HepG2 (cell line): ENCODE results near the gene HBB. TPM values are rescaled to one million over a fixed set of nuclear protein-coding genes. Genes with fewer than 3 reads are reported as not detected.

Experiments
- ATAC-seq: fragments of 200-7000 bp; cut with Tn5 transposase; 3 replicates; pipeline ENCODE4 v1.9.1; 2020; ENCODE audit warnings: mild to moderate bottlenecking, moderate library complexity
- BruUV-seq: library from RNA; stranded (reverse); fragments of 400-500 nt; replicated peaks from 2 replicates; lab custom pipeline; 2021; lab: Mats Ljungman, UMichigan
- CTCF ChIA-PET: fragments of 300-600 bp; formaldehyde crosslinking; extraction: SDS; loops from one replicate; lab custom pipeline; 2021; ENCODE audit warnings: low total read pairs, inconsistent platforms, low intra/inter-chr PET ratio; lab: Yijun Ruan, JAX
- POLR2A ChIA-PET: fragments of 350-600 bp; sonication (Branson Sonifier 250); formaldehyde crosslinking; loops from one replicate; lab custom pipeline; 2020; ENCODE audit warnings: antibody characterized with exemption, inconsistent platforms; lab: Yijun Ruan, JAX
- DNase-seq: peaks from one replicate; pipeline ENCODE4 v3.0.0-alpha.2; 2015; ENCODE audit warnings: low spot score
- FAIRE-seq: peaks from 3 replicates; lab custom pipeline; 2011; peaks lifted over from hg19 to GRCh38; lab: Jason Lieb, UNC
- H2AFZ ChIP-seq: one replicate; pipeline ENCODE4 v1.6.1; 2011; ENCODE audit warnings: low read length, inconsistent platforms
- H3K27ac ChIP-seq: fragments of 300-600 bp; 3 replicates; pipeline ENCODE4 v1.8.0; 2011; ENCODE audit warnings: mixed run types, mild to moderate bottlenecking, mixed read lengths, low read length, inconsistent platforms; ENCODE audit not compliant: insufficient read depth; ENCODE audit errors: extremely low read length
- H3K27me3 ChIP-seq, 2 experiments: fragments of 200-600 bp in 1 of 2; 2 replicates in 1 of 2; 3 replicates in 1 of 2; pipeline versions ENCODE4 v1.6.0 to v1.8.0; 2011; ENCODE audit warnings: low read length in 2 of 2, mild to moderate bottlenecking in 2 of 2, moderate library complexity in 2 of 2, inconsistent platforms in 1 of 2; ENCODE audit not compliant: insufficient read depth in 2 of 2, control insufficient read depth in 1 of 2
- H3K36me3 ChIP-seq, 2 experiments: fragments of 200-600 bp in 1 of 2; replicated peaks in 1 of 2; 2 replicates in 1 of 2; 3 replicates in 1 of 2; pipeline versions ENCODE4 v1.5.1 to v1.8.0; 2011; ENCODE audit warnings: low read length in 2 of 2, inconsistent platforms in 1 of 2; ENCODE audit not compliant: insufficient read depth in 2 of 2, control insufficient read depth in 1 of 2
- H3K4me1 ChIP-seq: 2 replicates; pipeline ENCODE4 v1.5.1; 2012; ENCODE audit warnings: low read length, inconsistent platforms; ENCODE audit not compliant: insufficient read depth
- H3K4me2 ChIP-seq: 2 replicates; pipeline ENCODE4 v1.6.0; 2011; ENCODE audit warnings: low read depth, low read length, inconsistent platforms
- H3K4me3 ChIP-seq, 3 experiments: fragments of 200-600 bp in 1 of 3; sonication (generic), shearing (Covaris generic) in 1 of 3; replicated peaks in 1 of 3; 2 replicates each; pipeline ENCODE4 v1.5.1; 2011 to 2016; ENCODE audit warnings: low read length in 3 of 3, inconsistent platforms in 2 of 3, low read depth in 2 of 3, mild to moderate bottlenecking in 2 of 3, control low read depth in 1 of 3, mixed read lengths in 1 of 3; ENCODE audit not compliant: insufficient read depth in 1 of 3
- H3K79me2 ChIP-seq: one replicate; pipeline ENCODE4 v1.6.1; 2011; ENCODE audit warnings: low read length, inconsistent platforms; ENCODE audit not compliant: insufficient read depth
- H3K9ac ChIP-seq: 2 replicates; pipeline ENCODE4 v1.6.0; 2011; ENCODE audit warnings: mild to moderate bottlenecking, low read depth, low read length, inconsistent platforms; ENCODE audit not compliant: insufficient read depth
- H3K9me3 ChIP-seq: 2 replicates; pipeline ENCODE4 v1.5.1; 2012; ENCODE audit warnings: mild to moderate bottlenecking, low read length
- H4K20me1 ChIP-seq: 2 replicates; pipeline ENCODE4 v1.6.0; 2011; ENCODE audit warnings: inconsistent platforms, mild to moderate bottlenecking, low read length, moderate library complexity; ENCODE audit not compliant: insufficient read depth
- FOXC1 ChIP-seq: sonication (generic); formaldehyde crosslinking; IDR thresholded peaks from 2 replicates; pipeline ENCODE4 v1.8.0; 2022; ENCODE audit warnings: mild to moderate bottlenecking, missing genetic modification reagents, borderline replicate concordance
- HOMEZ ChIP-seq: IDR thresholded peaks from 2 replicates; pipeline ENCODE4 v1.6.1; 2016; ENCODE audit warnings: low read depth
- IKZF1 ChIP-seq: fragments of 450-650 bp; IDR thresholded peaks from 2 replicates; pipeline ENCODE4 v1.7.1; 2016
- NR3C1 ChIP-seq: sonication (generic); formaldehyde crosslinking; IDR thresholded peaks from 2 replicates; pipeline ENCODE4 v1.4.0; 2020; ENCODE audit warnings: missing genetic modification reagents
- PRDM15 ChIP-seq: sonication (generic); formaldehyde crosslinking; IDR thresholded peaks from 2 replicates; pipeline ENCODE4 v1.4.0; 2020; ENCODE audit warnings: missing genetic modification reagents
- RFXANK ChIP-seq: IDR thresholded peaks from 2 replicates; pipeline ENCODE4 v1.6.1; 2016
- SAP130 ChIP-seq: IDR thresholded peaks from 2 replicates; pipeline ENCODE4 v1.6.1; 2016; ENCODE audit warnings: low read depth
- ZNF251 ChIP-seq: sonication (generic); formaldehyde crosslinking; IDR thresholded peaks from 2 replicates; pipeline ENCODE4 v1.9.0; 2021; ENCODE audit warnings: mild to moderate bottlenecking, missing genetic modification reagents
- ZNF256 ChIP-seq: sonication (generic); formaldehyde crosslinking; conservative IDR thresholded peaks from 2 replicates; pipeline ENCODE4 v1.4.0; 2020; ENCODE audit warnings: missing genetic modification reagents
- ZNF317 ChIP-seq: sonication (generic); formaldehyde crosslinking; IDR thresholded peaks from 2 replicates; pipeline ENCODE4 v1.5.0; 2020; ENCODE audit warnings: mild to moderate bottlenecking, missing genetic modification reagents
- ZNF333 ChIP-seq: sonication (generic); formaldehyde crosslinking; IDR thresholded peaks from 2 replicates; pipeline ENCODE4 v1.4.0; 2020; ENCODE audit warnings: mild to moderate bottlenecking, missing genetic modification reagents, borderline replicate concordance
- ZNF468 ChIP-seq: sonication (generic); formaldehyde crosslinking; IDR thresholded peaks from 2 replicates; pipeline ENCODE4 v1.8.0; 2022; ENCODE audit warnings: mild to moderate bottlenecking, moderate library complexity, missing genetic modification reagents
- ZNF546 ChIP-seq: sonication (generic); formaldehyde crosslinking; conservative IDR thresholded peaks from 2 replicates; pipeline ENCODE4 v1.8.1; 2023; ENCODE audit warnings: mild to moderate bottlenecking, missing genetic modification reagents
- ZNF639 ChIP-seq: conservative IDR thresholded peaks from 2 replicates; pipeline ENCODE4 v1.6.1; 2018; ENCODE audit warnings: missing genetic modification reagents
- WGBS: methylation state at CpG from one replicate; pipeline ENCODE4 v1.1.6; 2017; ENCODE audit warnings: low lambda C conversion rate; 5-methylcytosine and 5-hydroxymethylcytosine counted together
- in situ Hi-C: cut with HindIII; loops from 2 replicates; pipeline ENCODE4 v1.10.0; 2017; ENCODE audit warnings: low pct_unique_long_range_greater_than_20kb; ENCODE audit not compliant: extremely low pct_ligation_motif_present
- intact Hi-C: fragments of 100-400 bp; cut with micrococcal nuclease; formaldehyde crosslinking; loops from one replicate; pipeline ENCODE4 v1.10.0; 2022; ENCODE audit not compliant: unreplicated experiment
- polyA plus RNA-seq, 8 experiments: library from polyadenylated mRNA; depleted of rRNA in 3 of 8; stranded (reverse) in 7 of 8; unstranded in 1 of 8; fragments of >200 nt; fragmentation: Illumina TruSeq in 4 of 8; extraction: Trizol in 4 of 8; gene quantifications; 2 replicates each; pipeline versions ENCODE4 v1.2.1 to v1.2.3, GENCODE V29; 2011 to 2016; ENCODE audit warnings: low read depth in 4 of 8, missing spikeins in 1 of 8, mixed read lengths in 1 of 8; ENCODE audit not compliant: insufficient read depth in 1 of 8
- total RNA-seq, 5 experiments: library from RNA; depleted of rRNA; stranded (reverse); fragments of >200 nt; fragmentation: Illumina TruSeq; extraction: Trizol; gene quantifications; 2 replicates each; pipeline ENCODE4 v1.2.3, GENCODE V29; 2016; ENCODE audit warnings: low read depth in 1 of 5

HBB gene
- total and polyA plus RNA-seq, 2 of the 13 experiments (the other 11 are each of a cell fraction or from before 2014, with no cell fraction given), result not detected

GRCh38 chr11:5231111-5231510 lies 4.2 kb upstream of the HBB start:
- DNase-seq (no peak), FAIRE-seq (no peak), ATAC-seq (no peak)
- Histone ChIP-seq H3K27me3 (no peaks in the 10 kb centered on the region; a peak in 1 of 5 replicates), H3K4me2 (no peak overlapping the region), H3K27ac (no peak overlapping the region), H3K36me3 (no peaks in the 10 kb centered on the region), H2AFZ (no peak overlapping the region), H3K9ac (no peak overlapping the region), H3K9me3 (no peaks in the 10 kb centered on the region), H3K4me3 (no peak overlapping the region), H4K20me1 (no peaks in the 10 kb centered on the region; the same call in 1 of the 2 replicates)
- ChIA-PET CTCF (no interaction called here), POLR2A (no interaction called here)
- WGBS, result 2% methylated on average over 2 of the region's 2 CpGs
- no peak for TF ChIP-seq RFXANK (CRISPR knock-in tag)
- TF ChIP-seq, all 625 proteins: peak for 0
- Histone ChIP-seq H3K4me1 (no peaks in the 10 kb centered on the region), H3K79me2 (no peaks in the 10 kb centered on the region)
- BruUV-seq, result no TSS peak
- in situ Hi-C loops (no loop called here), intact Hi-C loops (no loop called here)

GRCh38 chr11:5230266-5230665 lies 3.4 kb upstream of the HBB start:
- no peaks in the 10 kb centered on the region; the same call in 1 of the 2 replicates for H4K20me1 ChIP-seq
- no peaks in the 10 kb centered on the region for H3K4me1 ChIP-seq
- no peaks in the 10 kb centered on the region for H3K9me3 ChIP-seq
- H3K36me3 ChIP-seq, result no peaks in the 10 kb centered on the region
- H3K27ac ChIP-seq, result no peak overlapping the region
- no peak for ATAC-seq
- ChIA-PET CTCF (no interaction called here), POLR2A (no interaction called here)
- no peak overlapping the region for H3K9ac ChIP-seq
- no peaks in the 10 kb centered on the region for H3K79me2 ChIP-seq
- in situ Hi-C loops, result no loop called here
- no peak for DNase-seq
- H3K4me3 ChIP-seq, result no peak overlapping the region
- BruUV-seq, result no TSS peak
- WGBS, result 26% methylated on average over 1 of the region's 1 CpG
- no peaks in the 10 kb centered on the region; a peak in 1 of 5 replicates for H3K27me3 ChIP-seq
- no peak overlapping the region for H2AFZ ChIP-seq
- FAIRE-seq, result no peak
- intact Hi-C loops, result no loop called here
- no peak overlapping the region for H3K4me2 ChIP-seq
- TF ChIP-seq IKZF1 (no peak), SAP130 (CRISPR knock-in tag) (no peak), PRDM15 (CRISPR knock-in tag) (no peak), NR3C1 (no peak), ZNF251 (CRISPR knock-in tag) (no peak), ZNF333 (no peak), FOXC1 (CRISPR knock-in tag) (no peak), ZNF317 (no peak), HOMEZ (CRISPR knock-in tag) (no peak), ZNF546 (CRISPR knock-in tag) (no peak), ZNF256 (CRISPR knock-in tag) (no peak), ZNF468 (CRISPR knock-in tag) (no peak), ZNF639 (no peak)
